Stimulated activated naive CD8-positive, alpha-beta T cell treated with anti-CD3 and anti-CD28 coated beads, Interleukin-15, Interleukin-2, amounts not matched to agents 100 ng/mL and 50 ng/mL, for 24 hours (primary cell): ENCODE data around the gene PDGFRB.

Experiments
- H3K27ac Mint-ChIP-seq: one replicate; pipeline ENCODE4 v1.8.0; 2021; ENCODE audit warnings: mild to moderate bottlenecking, mixed read lengths
- H3K27me3 Mint-ChIP-seq: one replicate; pipeline ENCODE4 v1.8.0; 2021; ENCODE audit warnings: mixed read lengths
- H3K36me3 Mint-ChIP-seq: one replicate; pipeline ENCODE4 v1.8.0; 2021; ENCODE audit warnings: low read depth, mixed read lengths
- H3K4me1 Mint-ChIP-seq: one replicate; pipeline ENCODE4 v1.8.0; 2021; ENCODE audit warnings: low read depth, mixed read lengths
- H3K4me3 Mint-ChIP-seq: one replicate; pipeline ENCODE4 v1.8.0; 2021; ENCODE audit warnings: mild to moderate bottlenecking, mixed read lengths
- H3K9me3 Mint-ChIP-seq: one replicate; pipeline ENCODE4 v1.8.0; 2021; ENCODE audit warnings: mixed read lengths

The PDGFRB gene

DNA sequence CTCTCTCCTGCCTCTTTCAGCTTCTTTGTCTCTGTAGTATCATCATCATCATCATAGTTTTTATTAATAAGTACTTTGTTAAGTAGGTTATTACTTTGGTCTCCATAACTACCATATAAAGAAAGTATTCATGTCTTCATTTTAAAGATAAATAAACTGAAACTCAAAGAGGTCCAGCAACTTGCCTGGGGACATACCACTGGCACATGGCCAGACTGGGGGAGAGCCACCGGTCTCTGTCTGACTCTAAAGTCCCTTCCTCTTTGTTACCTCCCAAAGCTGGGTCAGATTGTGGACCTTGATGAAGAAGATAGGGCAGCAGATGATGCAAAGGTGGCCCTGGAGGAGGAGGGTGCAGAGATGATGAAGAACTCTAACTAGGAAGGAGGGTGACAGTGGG is 19.4 kb upstream of the PDGFRB start:
- H3K4me3 Mint-ChIP-seq = no peak overlapping the region
- H3K27ac Mint-ChIP-seq = no peak overlapping the region
- H3K27me3 Mint-ChIP-seq = peaks cover 21% of the 10 kb centered on the region

DNA sequence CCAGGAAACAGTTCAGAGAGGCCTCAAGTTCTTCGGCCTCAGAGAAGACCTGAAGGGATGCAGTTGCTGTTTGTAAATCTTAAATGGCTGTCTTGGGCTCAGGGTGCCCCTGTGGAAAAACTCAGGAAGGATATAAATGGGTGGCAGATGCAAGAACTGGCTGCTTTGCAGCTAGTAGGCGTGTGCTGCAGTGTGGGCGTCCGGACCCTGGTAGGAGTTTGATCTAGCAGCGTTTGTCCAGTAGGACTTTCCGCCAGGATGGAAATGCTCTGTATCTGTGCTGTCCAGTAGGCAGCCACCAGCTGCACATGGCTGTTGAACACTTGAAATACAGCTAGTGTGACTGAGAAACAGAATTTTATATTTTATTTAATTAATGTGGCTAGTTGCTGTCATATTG is 18.6 kb upstream of the PDGFRB start:
- Mint-ChIP-seq H3K4me3 (no peak overlapping the region), H3K4me1 (no peaks in the 10 kb centered on the region), H3K9me3 (no peaks in the 10 kb centered on the region), H3K27ac (no peak overlapping the region), H3K27me3 (peaks cover 28% of the 10 kb centered on the region), H3K36me3 (no peaks in the 10 kb centered on the region)

More for the DNA sequence above, 19.4 kb upstream of the PDGFRB start:
- no peaks in the 10 kb centered on the region for H3K9me3 Mint-ChIP-seq
- H3K36me3 Mint-ChIP-seq = no peaks in the 10 kb centered on the region
- H3K4me1 Mint-ChIP-seq = no peaks in the 10 kb centered on the region

DNA sequence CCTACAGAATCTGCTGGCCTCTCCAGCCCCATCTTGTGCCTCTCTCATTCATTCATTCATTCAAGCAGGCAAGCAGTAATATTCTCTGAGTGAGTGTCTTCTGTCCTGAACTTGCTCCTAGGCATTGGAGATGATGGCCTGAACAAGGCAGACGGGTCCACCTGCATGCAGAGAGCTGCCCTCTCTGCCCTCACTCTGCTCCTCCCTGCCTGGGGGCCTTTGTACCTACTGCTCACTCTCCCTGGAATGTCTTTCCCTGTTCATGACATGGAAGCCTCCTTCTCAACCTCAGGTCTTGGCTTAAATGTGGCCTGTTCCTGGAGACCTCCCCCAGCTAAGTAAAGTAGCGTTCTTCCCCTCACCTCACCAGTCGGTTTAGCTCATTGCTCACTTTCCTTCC is 17.5 kb upstream of the PDGFRB start:
- no peak overlapping the region for H3K27ac Mint-ChIP-seq
- no peaks in the 10 kb centered on the region for H3K9me3 Mint-ChIP-seq
- H3K36me3 Mint-ChIP-seq = no peaks in the 10 kb centered on the region
- peaks cover 37% of the 10 kb centered on the region for H3K27me3 Mint-ChIP-seq
- no peak overlapping the region for H3K4me3 Mint-ChIP-seq
- H3K4me1 Mint-ChIP-seq = no peaks in the 10 kb centered on the region

DNA sequence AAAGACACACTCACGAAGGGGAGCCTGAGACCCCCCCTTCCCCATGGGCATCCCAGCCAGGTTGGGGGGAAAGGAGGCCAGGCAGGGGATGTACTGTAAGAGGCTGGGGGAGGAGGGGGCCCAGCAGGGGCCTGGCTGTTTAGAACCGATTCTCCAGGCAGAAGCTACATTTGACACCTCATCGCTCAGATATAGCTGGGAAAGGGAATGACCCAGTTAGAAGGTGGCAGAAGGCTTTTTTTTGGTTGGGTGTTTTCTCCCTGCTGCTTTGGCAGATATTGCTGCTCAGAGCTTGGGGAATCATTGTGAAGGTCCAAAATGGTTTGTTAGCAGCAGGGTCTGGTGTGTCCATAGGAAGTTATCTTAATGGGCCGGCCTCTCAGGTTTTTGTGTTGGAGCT is 16.9 kb upstream of the PDGFRB start:
- H3K4me1 Mint-ChIP-seq = no peaks in the 10 kb centered on the region
- H3K4me3 Mint-ChIP-seq = no peak overlapping the region
- peaks cover 41% of the 10 kb centered on the region for H3K27me3 Mint-ChIP-seq
- no peak overlapping the region for H3K27ac Mint-ChIP-seq
- H3K9me3 Mint-ChIP-seq = no peaks in the 10 kb centered on the region
- H3K36me3 Mint-ChIP-seq = no peaks in the 10 kb centered on the region

DNA sequence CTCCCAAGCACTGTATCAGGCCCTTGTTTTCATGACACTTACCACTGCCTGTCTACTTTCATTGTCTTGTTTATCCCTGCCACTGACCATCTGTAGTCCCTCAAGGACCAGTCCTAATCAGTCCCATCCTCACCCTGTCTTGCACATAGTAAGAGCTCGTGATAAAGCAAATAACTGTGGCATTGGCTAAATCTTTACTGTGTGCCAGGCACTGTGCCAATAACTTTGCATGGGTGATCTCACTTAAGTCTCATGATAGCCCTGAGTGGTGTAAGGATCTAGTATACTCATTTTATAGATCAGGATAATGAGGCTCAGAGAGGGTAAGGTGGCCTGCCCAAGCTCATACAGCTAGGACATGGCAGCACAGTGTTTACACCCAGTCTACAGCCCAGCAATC is 16.5 kb upstream of the PDGFRB start:
- Mint-ChIP-seq H3K27me3 (peaks cover 44% of the 10 kb centered on the region), H3K9me3 (no peaks in the 10 kb centered on the region), H3K36me3 (no peaks in the 10 kb centered on the region), H3K4me3 (no peak overlapping the region), H3K27ac (no peak overlapping the region), H3K4me1 (no peaks in the 10 kb centered on the region)

DNA sequence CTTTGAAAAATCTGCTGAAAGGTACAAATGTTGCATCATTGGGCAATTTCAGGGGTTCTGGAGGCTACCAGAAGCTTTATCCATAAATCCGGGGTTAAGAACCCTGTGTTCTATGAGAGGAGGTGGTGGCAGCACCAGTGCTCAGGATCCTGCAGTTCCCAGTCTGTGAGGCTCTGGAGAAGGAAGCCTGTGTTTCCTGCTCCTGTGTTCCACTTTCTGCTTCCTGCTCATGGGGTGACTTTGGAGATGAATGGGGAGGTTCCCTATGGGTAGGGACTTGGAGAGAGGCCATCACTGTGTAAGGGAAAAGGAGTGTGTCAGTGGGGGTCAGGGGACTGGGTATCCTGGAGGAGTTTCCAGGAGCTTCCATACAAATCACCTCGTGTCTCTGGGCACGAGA is 13.2 kb upstream of the PDGFRB start:
- Mint-ChIP-seq H3K4me1 (no peaks in the 10 kb centered on the region), H3K27me3 (peaks cover 57% of the 10 kb centered on the region), H3K27ac (no peak overlapping the region), H3K36me3 (no peaks in the 10 kb centered on the region), H3K9me3 (no peaks in the 10 kb centered on the region), H3K4me3 (no peak overlapping the region)

DNA sequence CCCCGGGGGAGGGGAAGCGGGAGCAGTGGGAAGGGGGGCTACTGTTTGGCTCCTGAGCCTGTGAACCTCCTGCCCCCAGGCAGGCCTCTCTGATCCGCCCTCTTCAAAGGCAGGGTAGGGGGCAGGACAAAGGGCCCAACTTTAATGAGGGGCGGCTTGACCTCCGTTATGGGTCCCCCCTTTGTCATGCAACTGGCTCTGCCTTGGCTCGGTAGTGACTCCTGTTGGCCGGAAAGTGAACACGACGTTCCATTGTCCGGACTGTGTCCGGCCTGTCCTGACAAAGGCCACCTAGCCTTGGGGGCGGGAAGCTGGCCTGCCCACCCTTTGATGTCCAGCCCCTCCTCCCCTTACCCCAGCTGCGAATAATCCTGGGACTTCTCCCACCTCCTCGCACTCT is 12.3 kb upstream of the PDGFRB start:
- Mint-ChIP-seq H3K27ac (no peak overlapping the region), H3K36me3 (no peaks in the 10 kb centered on the region), H3K27me3 (peaks cover 51% of the 10 kb centered on the region), H3K9me3 (no peaks in the 10 kb centered on the region), H3K4me1 (no peaks in the 10 kb centered on the region), H3K4me3 (no peak overlapping the region)

DNA sequence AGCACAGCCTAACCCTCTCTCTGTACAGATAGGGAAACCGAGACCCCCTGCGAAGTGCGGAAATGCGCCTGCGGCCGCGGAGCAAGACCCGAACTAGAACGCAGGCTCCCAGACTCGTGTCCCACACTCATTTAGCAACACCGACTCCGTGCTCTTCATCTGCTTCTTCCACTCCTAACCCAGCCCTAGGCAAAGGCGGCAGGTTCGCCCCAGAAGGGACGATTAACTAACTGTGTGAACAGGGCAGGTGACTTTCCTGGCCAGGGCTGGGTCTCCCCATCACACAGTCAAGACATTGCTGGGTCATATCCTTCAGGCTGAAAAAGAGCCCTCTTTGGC is 11.8 kb upstream of the PDGFRB start:
- H3K27ac Mint-ChIP-seq = no peak overlapping the region
- no peaks in the 10 kb centered on the region for H3K36me3 Mint-ChIP-seq
- no peak overlapping the region for H3K4me3 Mint-ChIP-seq
- peaks cover 51% of the 10 kb centered on the region for H3K27me3 Mint-ChIP-seq
- no peaks in the 10 kb centered on the region for H3K9me3 Mint-ChIP-seq
- no peaks in the 10 kb centered on the region for H3K4me1 Mint-ChIP-seq

DNA sequence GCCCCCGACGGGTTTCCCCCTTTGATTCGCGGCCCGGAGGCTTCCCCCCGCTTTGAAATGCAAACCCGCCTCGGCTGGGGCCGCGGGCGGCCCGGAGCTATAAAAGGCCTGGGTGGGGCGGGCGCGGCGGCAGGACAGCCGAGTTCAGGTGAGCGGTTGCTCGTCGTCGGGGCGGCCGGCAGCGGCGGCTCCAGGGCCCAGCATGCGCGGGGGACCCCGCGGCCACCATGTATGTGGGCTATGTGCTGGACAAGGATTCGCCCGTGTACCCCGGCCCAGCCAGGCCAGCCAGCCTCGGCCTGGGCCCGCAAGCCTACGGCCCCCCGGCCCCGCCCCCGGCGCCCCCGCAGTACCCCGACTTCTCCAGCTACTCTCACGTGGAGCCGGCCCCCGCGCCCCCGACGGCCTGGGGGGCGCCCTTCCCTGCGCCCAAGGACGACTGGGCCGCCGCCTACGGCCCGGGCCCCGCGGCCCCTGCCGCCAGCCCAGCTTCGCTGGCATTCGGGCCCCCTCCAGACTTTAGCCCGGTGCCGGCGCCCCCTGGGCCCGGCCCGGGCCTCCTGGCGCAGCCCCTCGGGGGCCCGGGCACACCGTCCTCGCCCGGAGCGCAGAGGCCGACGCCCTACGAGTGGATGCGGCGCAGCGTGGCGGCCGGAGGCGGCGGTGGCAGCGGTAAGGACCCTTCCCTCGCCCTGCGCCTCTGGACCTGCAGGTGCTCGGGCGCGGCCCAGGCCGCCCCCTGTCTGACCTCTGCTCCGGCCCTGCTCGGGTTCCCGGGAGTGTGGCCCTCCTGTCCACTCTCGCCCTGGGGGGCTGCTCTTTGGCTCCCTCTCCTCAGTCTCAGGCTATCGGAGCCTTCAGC is 11.2 kb upstream of the PDGFRB start, which contains the start of gene CDX1:
TSS of gene CDX1 (plus strand) at position 129 of the 862 bp plus-strand sequence. CDS start at position 228, 99 bp downstream.
- Mint-ChIP-seq H3K9me3 (no peaks in the 10 kb centered on the region), H3K4me3 (no peak within 1 kb of the TSS), H3K27me3 (peaks cover 48% of the 10 kb centered on the region), H3K27ac (no peak within 1 kb of the TSS), H3K36me3 (no peaks in the 10 kb centered on the region), H3K4me1 (no peaks in the 10 kb centered on the region)

DNA sequence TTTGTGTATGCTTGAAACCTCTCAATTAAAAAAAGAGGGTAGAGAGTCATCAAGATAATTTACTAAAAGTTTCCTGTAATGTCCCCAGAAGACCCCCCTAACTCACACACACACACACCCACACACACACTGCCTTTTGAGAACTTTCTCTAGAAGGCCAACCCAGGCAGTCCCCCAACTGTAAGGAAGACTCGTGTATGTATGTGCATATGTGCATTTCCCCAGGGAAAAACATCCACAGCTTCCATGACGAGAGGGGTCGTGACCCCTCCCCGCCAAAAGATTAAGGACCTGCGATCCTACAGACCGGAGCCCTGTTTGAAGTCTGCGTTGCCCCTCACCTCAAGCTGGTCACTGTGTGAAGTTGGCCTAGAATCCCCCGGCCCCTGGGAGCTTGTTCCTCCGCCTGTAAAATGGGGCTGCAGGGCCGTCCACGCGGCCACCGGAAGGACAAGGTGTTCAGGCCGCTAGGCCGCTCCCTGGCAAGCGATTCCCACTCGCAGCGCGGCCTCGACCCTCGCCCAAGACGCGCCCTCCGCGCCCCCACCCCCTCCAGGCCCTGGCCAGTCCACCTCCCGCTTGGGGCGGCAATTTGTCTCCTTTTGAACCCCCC is 10.5 kb upstream of the PDGFRB start:
- Mint-ChIP-seq H3K4me3 (no peak overlapping the region), H3K27ac (no peak overlapping the region), H3K4me1 (no peaks in the 10 kb centered on the region), H3K9me3 (no peaks in the 10 kb centered on the region), H3K27me3 (peaks cover 46% of the 10 kb centered on the region), H3K36me3 (no peaks in the 10 kb centered on the region)

DNA sequence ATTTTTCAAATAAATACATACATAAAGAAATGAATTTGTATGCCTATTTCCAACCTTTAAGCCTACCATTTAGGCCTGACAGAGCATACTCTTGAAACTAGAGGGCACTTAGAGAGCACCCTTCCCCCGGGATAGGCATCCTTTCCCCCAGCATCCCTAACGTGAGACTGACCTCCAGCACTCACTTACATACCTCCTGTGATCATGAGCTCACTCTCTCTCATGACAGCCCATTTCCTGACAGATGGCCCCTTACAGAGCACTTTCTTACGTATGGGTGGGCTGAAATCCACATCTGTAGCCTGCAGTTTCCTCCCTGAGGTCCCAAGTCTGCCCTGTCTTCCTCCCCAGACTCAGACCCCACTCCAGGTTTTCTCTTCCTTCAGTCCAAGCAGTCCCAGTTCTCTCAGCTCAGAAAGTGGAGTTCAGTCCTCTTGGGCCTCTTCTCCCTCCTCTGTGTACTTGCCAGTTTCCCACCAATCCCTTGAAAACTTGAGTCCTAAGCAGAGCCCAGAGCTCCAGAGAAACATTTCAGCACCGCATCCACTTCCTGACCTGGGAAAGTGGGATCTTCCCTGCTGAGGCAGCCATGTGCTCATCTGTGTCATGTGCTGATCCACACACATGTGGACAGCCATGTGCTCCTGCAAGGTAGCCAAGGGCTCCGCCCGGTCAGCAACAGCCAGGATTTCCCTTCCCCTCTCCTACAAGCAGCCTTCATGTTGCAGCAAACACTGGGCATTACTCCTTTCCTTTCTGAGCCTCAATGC is 8.8 kb upstream of the PDGFRB start:
- H3K36me3 Mint-ChIP-seq = no peaks in the 10 kb centered on the region
- H3K4me3 Mint-ChIP-seq = no peak overlapping the region
- no peaks in the 10 kb centered on the region for H3K9me3 Mint-ChIP-seq
- no peaks in the 10 kb centered on the region for H3K4me1 Mint-ChIP-seq
- no peak overlapping the region for H3K27ac Mint-ChIP-seq
- peaks cover 29% of the 10 kb centered on the region for H3K27me3 Mint-ChIP-seq

DNA sequence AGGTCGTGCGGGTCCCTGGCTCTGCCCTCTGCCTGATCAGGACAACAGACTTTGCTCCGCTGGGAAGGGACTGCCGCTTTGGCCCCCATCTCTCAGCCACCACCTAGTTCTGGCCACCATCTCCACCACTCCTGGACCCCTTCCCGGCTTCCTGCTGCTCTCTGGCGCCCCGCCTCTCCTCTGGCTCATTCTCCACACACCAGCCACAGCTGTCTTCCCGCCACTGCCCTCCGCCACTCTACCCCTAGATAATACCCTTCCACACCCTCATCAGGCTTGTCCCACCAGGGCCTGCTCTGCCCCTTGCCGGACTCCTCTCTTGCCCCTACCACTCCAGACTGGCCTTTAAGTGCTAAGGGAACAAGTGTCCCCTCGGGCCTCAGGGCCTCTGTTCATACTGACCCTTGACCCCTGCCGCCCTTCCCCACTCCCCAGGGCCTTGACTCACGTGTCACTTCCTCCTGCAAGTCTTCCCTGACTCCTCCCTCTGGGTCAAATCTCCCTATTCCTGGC is 8.0 kb upstream of the PDGFRB start:
- no peaks in the 10 kb centered on the region for H3K4me1 Mint-ChIP-seq
- no peaks in the 10 kb centered on the region for H3K9me3 Mint-ChIP-seq
- no peaks in the 10 kb centered on the region for H3K36me3 Mint-ChIP-seq
- no peak overlapping the region for H3K27ac Mint-ChIP-seq
- peaks cover 24% of the 10 kb centered on the region for H3K27me3 Mint-ChIP-seq
- H3K4me3 Mint-ChIP-seq = no peak overlapping the region

DNA sequence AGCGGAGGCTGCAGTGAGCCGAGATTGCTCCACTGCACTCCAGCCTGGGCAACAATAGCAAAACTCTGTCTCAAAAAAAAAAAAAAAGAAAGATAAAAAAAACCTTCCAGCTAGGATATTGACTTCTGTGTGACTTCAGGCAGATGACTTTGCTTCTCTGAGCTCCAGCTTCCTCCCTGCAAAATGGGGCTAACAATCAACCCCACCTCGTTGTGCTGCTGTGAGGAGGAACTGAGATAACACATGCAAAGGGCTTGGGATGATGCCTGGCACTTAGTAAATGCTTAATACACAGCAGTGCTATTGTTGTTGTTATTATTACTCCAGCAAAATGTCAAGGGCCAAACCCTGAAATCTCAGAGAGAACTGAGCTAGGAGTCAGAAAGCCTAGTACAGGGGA is 7.4 kb upstream of the PDGFRB start:
- H3K4me1 Mint-ChIP-seq = no peaks in the 10 kb centered on the region
- no peak overlapping the region for H3K27ac Mint-ChIP-seq
- H3K4me3 Mint-ChIP-seq = no peak overlapping the region
- peaks cover 18% of the 10 kb centered on the region for H3K27me3 Mint-ChIP-seq
- no peaks in the 10 kb centered on the region for H3K9me3 Mint-ChIP-seq
- H3K36me3 Mint-ChIP-seq = no peaks in the 10 kb centered on the region

DNA sequence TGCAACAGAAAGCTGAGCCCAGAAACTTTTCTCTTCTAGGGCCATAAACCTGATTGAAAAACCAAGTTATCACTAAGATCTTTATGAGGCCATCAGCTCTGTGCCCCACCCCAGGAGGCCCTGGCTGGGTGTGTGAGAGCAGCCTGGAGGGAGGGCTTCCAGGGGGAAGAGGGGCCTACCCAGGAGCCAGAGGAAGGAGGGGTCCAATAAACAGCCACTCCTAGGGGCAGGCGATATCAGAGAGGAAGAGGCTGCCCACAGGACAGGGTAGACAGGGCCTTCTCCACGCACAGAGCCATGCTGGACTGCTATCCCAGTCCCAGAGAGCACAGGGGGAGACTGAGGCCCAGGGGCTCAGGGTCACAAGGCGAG is 6.5 kb upstream of the PDGFRB start:
- peaks cover 13% of the 10 kb centered on the region for H3K27me3 Mint-ChIP-seq
- H3K27ac Mint-ChIP-seq = no peak overlapping the region
- no peaks in the 10 kb centered on the region for H3K4me1 Mint-ChIP-seq
- H3K4me3 Mint-ChIP-seq = no peak overlapping the region
- no peaks in the 10 kb centered on the region for H3K9me3 Mint-ChIP-seq
- no peaks in the 10 kb centered on the region for H3K36me3 Mint-ChIP-seq
